Pancreas (tissue), 10 donors: Measurements from ENCODE around the gene TMC3. TPM values are rescaled to one million over a fixed set of nuclear protein-coding genes. Genes with fewer than 3 reads are reported as not detected.

Experiments used
- ATAC-seq, 4 donors: fragments of 200-7000 bp; cut with Tn5 transposase; one replicate each; pipeline versions ENCODE4 v1.8.0 to v1.9.1; 2020; ENCODE audit warnings: mild to moderate bottlenecking in 4 of 4, moderate library complexity in 4 of 4
- DNase-seq, 6 donors: peaks; one replicate each; pipeline ENCODE4 v3.0.0-alpha.2; 2020
- FAIRE-seq: peaks from 2 replicates; lab custom pipeline; 2012; peaks lifted over from hg19 to GRCh38; lab: Jason Lieb, UNC
- H3K27ac ChIP-seq, 4 donors: fragments of 200-600 bp; sonication (generic); 1 replicate in 3 of 4; 2 replicates in 1 of 4; pipeline versions ENCODE4 v1.5.0 to v1.8.0; 2020
- H3K27me3 ChIP-seq, 4 donors: fragments of 200-600 bp; one replicate each; pipeline ENCODE4 v1.8.0; 2021
- H3K36me3 ChIP-seq, 3 donors: fragments of 200-600 bp; sonication (generic) in 1 of 3; one replicate each; pipeline versions ENCODE4 v1.5.0 to v1.8.0; 2020 to 2021
- H3K4me1 ChIP-seq, 3 donors: fragments of 200-600 bp; one replicate each; pipeline ENCODE4 v1.8.0; 2021
- H3K4me3 ChIP-seq, 4 donors: fragments of 200-600 bp; sonication (generic) in 2 of 4; one replicate each; pipeline versions ENCODE4 v1.5.0 to v1.8.0; 2020 to 2021
- H3K9me3 ChIP-seq, 4 donors: fragments of 200-600 bp; one replicate each; pipeline ENCODE4 v1.8.0; 2021
- WGBS, 2 donors: extraction: QIAGEN DNeasy Blood & Tissue Kit; methylation state at CpG; one replicate each; pipeline ENCODE4 v1.1.7; 2013; 5-methylcytosine and 5-hydroxymethylcytosine counted together
- intact Hi-C, 3 donors: fragments of 100-400 bp; cut with DNase I; formaldehyde crosslinking; loops; one replicate each; pipeline versions ENCODE4 v1.11.1 to v1.14.2; 2022
- polyA plus RNA-seq, 2 donors: library from polyadenylated mRNA; stranded (reverse); fragments of 200-250 nt; gene quantifications; one replicate each; pipeline ENCODE4 v1.2.3, GENCODE V29; 2013
- total RNA-seq, 6 donors: library from RNA; stranded (reverse); fragmentation: NEBNext Ultra II Directional in 4 of 6; extraction: Animal tissue kit (Norgen Biotek cat#: 25700) in 4 of 6; gene quantifications; one replicate each; pipeline versions ENCODE4 v1.2.1 to v1.2.4, GENCODE V29; 2021 to 2023
- TF ChIP-seq, protein P1 (sequence below), 4 donors: fragments of 200-600 bp; sonication (generic) in 3 of 4; IDR thresholded peaks; one replicate each; pipeline versions ENCODE4 v1.5.0 to v1.8.0; 2021; ENCODE audit warnings: antibody characterized with exemption in 4 of 4
- donor health status: healthy with polysubstance abuse.
- donor health status: DM: no; HTN: no; CAD: no; lungs with moderate emphysema.
- donor health status: DM: no; HTN: no; CAD: no.
- donor health status: control.
- donor health status: control.
- donor health status: Bipolar disorder and iron deficiency.
- donor health status: DM: yes; HTN: yes; CAD: no.
- donor health status: DM: no; HTN: no; CAD: no.
- donor health status: DM: no; HTN: no; CAD: no.
- donor health status: DM: yes; HTN: yes; CAD: no.

TMC3 gene
- total and polyA plus RNA-seq, 8 donors, result 0.03 to 0.05 TPM; not detected in 6

DNA sequence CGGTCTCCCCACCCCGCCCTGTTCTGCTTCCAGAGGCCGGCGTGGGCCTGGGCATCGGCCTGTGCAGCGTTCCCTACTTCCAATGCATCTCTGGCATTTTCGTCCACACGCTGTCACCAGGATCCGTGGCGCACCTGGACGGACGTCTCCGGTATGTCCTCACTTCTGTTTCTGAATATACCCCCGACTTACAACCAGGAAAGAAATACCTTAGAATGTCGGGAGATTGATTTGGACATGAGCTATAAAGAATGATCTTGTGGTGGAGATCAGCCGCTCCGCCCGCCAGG is 91.5 kb downstream of the TMC3 start:
- H3K27me3 ChIP-seq, result no peaks in the 10 kb centered on the region
- ATAC-seq, result no peak
- FAIRE-seq, result no peak
- H3K36me3 ChIP-seq, result no peaks in the 10 kb centered on the region
- intact Hi-C loops, result loop anchor here in 2 of 3 donors (5.0 to 10.0 kb wide), 2 partner anchors 115 to 122 kb away; no protein-coding TSS in a partner anchor
- TF ChIP-seq, protein P1, sequence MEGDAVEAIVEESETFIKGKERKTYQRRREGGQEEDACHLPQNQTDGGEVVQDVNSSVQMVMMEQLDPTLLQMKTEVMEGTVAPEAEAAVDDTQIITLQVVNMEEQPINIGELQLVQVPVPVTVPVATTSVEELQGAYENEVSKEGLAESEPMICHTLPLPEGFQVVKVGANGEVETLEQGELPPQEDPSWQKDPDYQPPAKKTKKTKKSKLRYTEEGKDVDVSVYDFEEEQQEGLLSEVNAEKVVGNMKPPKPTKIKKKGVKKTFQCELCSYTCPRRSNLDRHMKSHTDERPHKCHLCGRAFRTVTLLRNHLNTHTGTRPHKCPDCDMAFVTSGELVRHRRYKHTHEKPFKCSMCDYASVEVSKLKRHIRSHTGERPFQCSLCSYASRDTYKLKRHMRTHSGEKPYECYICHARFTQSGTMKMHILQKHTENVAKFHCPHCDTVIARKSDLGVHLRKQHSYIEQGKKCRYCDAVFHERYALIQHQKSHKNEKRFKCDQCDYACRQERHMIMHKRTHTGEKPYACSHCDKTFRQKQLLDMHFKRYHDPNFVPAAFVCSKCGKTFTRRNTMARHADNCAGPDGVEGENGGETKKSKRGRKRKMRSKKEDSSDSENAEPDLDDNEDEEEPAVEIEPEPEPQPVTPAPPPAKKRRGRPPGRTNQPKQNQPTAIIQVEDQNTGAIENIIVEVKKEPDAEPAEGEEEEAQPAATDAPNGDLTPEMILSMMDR (IDR thresholded peaks at IDR 0.05), result no peak
- H3K4me1 ChIP-seq, result no peaks in the 10 kb centered on the region
- no peak overlapping the region for H3K27ac ChIP-seq
- H3K4me3 ChIP-seq, result no peak overlapping the region
- H3K9me3 ChIP-seq, result no peaks in the 10 kb centered on the region
- DNase-seq, result no peak
- WGBS, 2 donors, result 92 to 93% methylated on average over 18 of the region's 18 CpGs

DNA sequence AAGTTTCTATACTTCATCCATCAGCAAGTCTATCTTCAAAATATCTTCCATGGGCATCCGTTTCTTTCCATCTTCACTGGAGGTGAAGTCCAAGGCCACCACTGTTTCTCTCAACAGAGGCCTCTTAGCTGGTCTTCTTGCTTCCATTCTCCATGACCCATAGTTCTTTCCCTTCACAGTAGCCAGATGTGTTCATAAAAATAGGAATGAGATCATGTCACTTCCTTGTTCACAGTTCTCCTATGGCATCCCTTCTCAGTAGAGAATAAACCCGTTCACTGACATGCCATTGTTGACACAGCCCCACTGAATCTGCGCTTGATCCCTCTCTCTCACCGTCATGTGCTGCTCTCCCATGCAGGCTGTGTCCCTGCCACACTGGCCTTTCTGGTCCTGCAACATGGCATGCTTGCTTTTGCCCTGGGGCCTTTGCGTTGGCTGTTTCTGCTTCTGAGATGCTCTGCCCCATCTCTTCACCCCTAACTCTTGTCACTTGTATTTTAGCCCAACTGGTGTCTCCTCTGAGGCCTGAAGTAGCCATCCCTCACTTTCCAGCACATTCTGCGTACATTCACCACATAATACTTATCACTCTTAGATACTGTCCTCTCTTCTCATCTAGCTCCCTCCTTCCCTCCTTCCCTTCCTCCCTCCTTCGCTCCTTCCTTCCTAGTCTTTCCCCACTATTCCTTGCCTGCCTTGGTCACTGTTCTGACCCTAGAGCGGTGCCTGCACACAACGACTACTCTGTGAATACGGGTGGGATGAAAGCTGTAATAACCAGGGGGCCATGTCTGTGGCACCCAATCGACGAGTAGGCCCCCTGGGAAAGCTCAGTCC is 92.0 kb downstream of the TMC3 start:
- TF ChIP-seq, protein P1 (IDR thresholded peaks at IDR 0.05), result no peak
- ATAC-seq, result no peak
- no peaks in the 10 kb centered on the region for H3K36me3 ChIP-seq
- no peaks in the 10 kb centered on the region for H3K27me3 ChIP-seq
- no peak overlapping the region for H3K4me3 ChIP-seq
- 85 to 91% methylated on average over 12 of the region's 12 CpGs for WGBS, 2 donors
- no peaks in the 10 kb centered on the region for H3K4me1 ChIP-seq
- intact Hi-C loops, result loop anchor here in 2 of 3 donors (5.0 to 10.0 kb wide), 2 partner anchors 115 to 123 kb away; no protein-coding TSS in a partner anchor
- H3K27ac ChIP-seq, result no peak overlapping the region
- FAIRE-seq, result no peak
- no peaks in the 10 kb centered on the region for H3K9me3 ChIP-seq
- DNase-seq, result peak in 1 of 6 donors; percentile 6

DNA sequence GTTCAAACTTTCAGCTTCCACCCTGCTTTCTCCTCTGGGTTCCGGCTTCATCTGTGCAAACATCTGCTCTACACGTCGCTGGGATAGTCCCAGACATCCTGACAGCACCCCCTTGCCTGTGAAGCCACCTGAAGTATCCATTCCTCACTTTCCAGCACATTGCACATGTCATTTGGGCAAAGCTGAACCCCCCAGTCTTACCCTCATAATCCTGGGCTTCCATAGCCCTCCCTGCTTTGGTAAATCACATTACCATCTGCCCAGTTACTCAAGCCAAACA is 92.6 kb downstream of the TMC3 start:
- intact Hi-C loops, result loop anchor here in 2 of 3 donors (5.0 to 10.0 kb wide), 2 partner anchors 116 to 123 kb away; no protein-coding TSS in a partner anchor
- Histone ChIP-seq H3K27ac (no peak overlapping the region), H3K9me3 (no peaks in the 10 kb centered on the region), H3K36me3 (no peaks in the 10 kb centered on the region), H3K4me1 (no peaks in the 10 kb centered on the region), H3K27me3 (no peaks in the 10 kb centered on the region), H3K4me3 (no peak overlapping the region)
- DNase-seq (no peak), FAIRE-seq (no peak), ATAC-seq (no peak)
- TF ChIP-seq, protein P1 (IDR thresholded peaks at IDR 0.05), result no peak
- 86 to 94% methylated on average over 3 of the region's 3 CpGs for WGBS, 2 donors

Other genes starting within 250 kb of the TMC3 start
- gene CFAP161, start 239.9 kb downstream of the TMC3 start, total RNA-seq, result under 1 TPM in 5 of 6 donors, not detected in 1; 0.14 to 0.25 (median 0.17) TPM
- gene CFAP161, start 239.9 kb downstream of the TMC3 start, polyA plus RNA-seq, result under 1 TPM; 0.08 to 0.12 TPM
- gene IL16, start 177.3 kb downstream of the TMC3 start, total RNA-seq, result 1 to 10 TPM in 5 of 6 donors, under 1 TPM in 1; 0.79 to 7.0 (median 2.6) TPM
- 1 to 10 TPM; 2.2 to 2.5 TPM for gene IL16, start 177.3 kb downstream of the TMC3 start, polyA plus RNA-seq
- gene STARD5, start 50.1 kb downstream of the TMC3 start, total RNA-seq, result 1 to 10 TPM; 1.1 to 2.9 (median 2.0) TPM
- gene STARD5, start 50.1 kb downstream of the TMC3 start, polyA plus RNA-seq, result 1 to 10 TPM; 3.8 to 4.0 TPM